HepG2 (cell line): ENCODE data around the gene GCNT3.

Experiments used
- HMG20B ChIP-seq: conservative IDR thresholded peaks from 2 replicates; pipeline ENCODE4 v1.6.1; 2016; ENCODE audit warnings: missing genetic modification reagents, missing compliant biosample characterization
- ZNF274 ChIP-seq: sonication (generic); formaldehyde crosslinking; IDR thresholded peaks from 2 replicates; pipeline ENCODE4 v1.5.1; 2020; ENCODE audit warnings: mild to moderate bottlenecking, missing genetic modification reagents

DNA sequence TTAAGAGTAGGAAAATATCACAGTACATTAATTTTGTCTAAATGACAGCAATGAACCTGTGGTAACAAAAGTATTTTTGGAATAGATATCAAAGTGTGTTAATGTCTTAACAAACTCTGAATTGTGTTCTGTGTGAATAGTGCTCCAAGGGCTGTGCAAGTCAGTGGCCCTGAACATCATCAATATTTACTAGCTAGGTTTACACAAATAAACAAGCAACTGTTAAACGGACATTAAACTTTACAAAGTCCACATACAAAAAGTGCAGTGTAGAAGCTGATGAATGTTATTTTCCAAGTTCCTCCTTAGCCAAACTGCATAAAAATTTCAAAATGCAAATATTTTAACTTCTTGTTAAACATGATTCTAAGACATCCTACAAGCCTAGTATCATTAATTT is 47.8 kb downstream of the GCNT3 start:
- TF ChIP-seq HMG20B (CRISPR knock-in tag) (no peak), ZNF274 (CRISPR knock-in tag) (no peak)
